Lower lobe of right lung (tissue), 2 donors: Measurements from ENCODE around the gene PIERCE2. TPM values are rescaled to one million over a fixed set of nuclear protein-coding genes. Genes with fewer than 3 reads are reported as not detected.
"Not testable (repeated sequence)": the region's sequence is repeated elsewhere in the genome, so short reads cannot be mapped to it uniquely, and the experiment has no call there.

Experiments used
- ATAC-seq, 2 donors: fragments of 200-7000 bp; cut with Tn5 transposase; one replicate each; pipeline ENCODE4 v1.9.1; 2020 to 2022; ENCODE audit warnings: mild to moderate bottlenecking in 2 of 2, moderate library complexity in 2 of 2
- DNase-seq: peaks from one replicate; pipeline ENCODE4 v3.0.0-alpha.2; 2020
- H3K27ac ChIP-seq: fragments of 200-600 bp; one replicate; pipeline ENCODE4 v1.8.0; 2022
- H3K27me3 ChIP-seq: fragments of 200-600 bp; one replicate; pipeline ENCODE4 v1.8.0; 2022; ENCODE audit warnings: low read depth
- H3K36me3 ChIP-seq: fragments of 200-600 bp; one replicate; pipeline ENCODE4 v1.8.0; 2022; ENCODE audit warnings: mild to moderate bottlenecking
- H3K4me1 ChIP-seq: fragments of 200-600 bp; one replicate; pipeline ENCODE4 v1.8.0; 2022
- H3K4me3 ChIP-seq: fragments of 200-600 bp; one replicate; pipeline ENCODE4 v1.8.0; 2022; ENCODE audit warnings: mild to moderate bottlenecking
- H3K9me3 ChIP-seq: fragments of 200-600 bp; one replicate; pipeline ENCODE4 v1.8.0; 2022
- intact Hi-C: fragments of 100-400 bp; cut with DNase I; formaldehyde crosslinking; loops from one replicate; pipeline ENCODE4 v1.11.0; 2022
- total RNA-seq: library from RNA; stranded (reverse); fragmentation: NEBNext Ultra II Directional; extraction: Animal tissue kit (Norgen Biotek cat#: 25700); gene quantifications from one replicate; pipeline ENCODE4 v1.2.1, GENCODE V29; 2021
- TF ChIP-seq, protein P1 (sequence below): fragments of 200-600 bp; IDR thresholded peaks from one replicate; pipeline ENCODE4 v1.8.0; 2022; ENCODE audit warnings: antibody characterized with exemption, mild to moderate bottlenecking
- donor health status: DM: no; HTN: yes; CAD: no; lungs with severe emphysema.

Gene PIERCE2
- total RNA-seq, 1 donor from 2014 or later: 2.7 TPM

DNA sequence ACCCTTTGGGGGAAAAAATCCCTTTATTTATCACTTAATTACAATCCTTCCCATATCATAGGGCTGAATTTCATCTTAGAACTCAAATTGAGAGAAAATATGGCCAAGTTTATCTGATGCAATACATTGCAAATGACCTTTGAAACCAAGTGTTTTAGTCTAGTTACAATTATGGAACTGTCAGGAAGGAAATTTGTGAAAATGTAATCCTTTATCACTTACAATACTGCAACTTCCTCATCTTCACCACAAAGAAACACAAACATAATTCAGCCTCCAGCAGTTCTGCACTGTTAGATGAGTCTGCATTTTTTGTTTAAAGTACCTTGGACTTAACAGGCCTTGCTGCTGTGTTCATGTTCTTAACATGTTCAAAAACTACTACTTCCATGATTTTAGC, 4.8 kb upstream of the PIERCE2 start:
- Histone ChIP-seq H3K4me1 (peaks cover 60% of the 10 kb centered on the region), H3K36me3 (no peaks in the 10 kb centered on the region), H3K27me3 (no peaks in the 10 kb centered on the region), H3K27ac (peak overlapping the region; percentile 9), H3K9me3 (no peaks in the 10 kb centered on the region), H3K4me3 (no peak overlapping the region)
- ATAC-seq (no peak), DNase-seq (no peak)
- intact Hi-C loops: no loop called here
- TF ChIP-seq, protein P1, sequence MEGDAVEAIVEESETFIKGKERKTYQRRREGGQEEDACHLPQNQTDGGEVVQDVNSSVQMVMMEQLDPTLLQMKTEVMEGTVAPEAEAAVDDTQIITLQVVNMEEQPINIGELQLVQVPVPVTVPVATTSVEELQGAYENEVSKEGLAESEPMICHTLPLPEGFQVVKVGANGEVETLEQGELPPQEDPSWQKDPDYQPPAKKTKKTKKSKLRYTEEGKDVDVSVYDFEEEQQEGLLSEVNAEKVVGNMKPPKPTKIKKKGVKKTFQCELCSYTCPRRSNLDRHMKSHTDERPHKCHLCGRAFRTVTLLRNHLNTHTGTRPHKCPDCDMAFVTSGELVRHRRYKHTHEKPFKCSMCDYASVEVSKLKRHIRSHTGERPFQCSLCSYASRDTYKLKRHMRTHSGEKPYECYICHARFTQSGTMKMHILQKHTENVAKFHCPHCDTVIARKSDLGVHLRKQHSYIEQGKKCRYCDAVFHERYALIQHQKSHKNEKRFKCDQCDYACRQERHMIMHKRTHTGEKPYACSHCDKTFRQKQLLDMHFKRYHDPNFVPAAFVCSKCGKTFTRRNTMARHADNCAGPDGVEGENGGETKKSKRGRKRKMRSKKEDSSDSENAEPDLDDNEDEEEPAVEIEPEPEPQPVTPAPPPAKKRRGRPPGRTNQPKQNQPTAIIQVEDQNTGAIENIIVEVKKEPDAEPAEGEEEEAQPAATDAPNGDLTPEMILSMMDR: no peak

DNA sequence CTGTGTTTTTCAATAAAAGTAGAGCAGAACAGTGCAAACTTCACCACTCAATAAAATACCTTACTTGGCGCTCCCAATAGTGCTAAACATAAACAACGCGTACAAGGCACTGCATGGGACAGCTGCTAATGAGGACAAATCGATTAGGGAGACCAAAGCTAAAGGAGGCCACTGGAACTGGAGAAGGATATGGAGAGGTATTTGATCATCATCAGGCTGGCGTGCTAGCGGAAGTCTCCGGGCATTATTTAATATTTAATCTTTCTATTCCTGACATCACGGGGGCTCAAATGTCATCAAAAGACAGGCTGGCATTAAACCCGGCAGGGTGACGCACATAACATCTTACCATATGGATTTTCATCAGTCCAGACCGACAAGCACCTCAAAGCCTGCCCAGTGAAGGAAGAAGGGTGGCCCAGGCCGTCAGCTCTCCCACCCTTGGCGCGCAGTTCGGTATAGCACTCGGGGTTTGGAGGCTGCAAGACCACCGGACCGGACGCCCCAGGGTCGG, 740 bp upstream of the PIERCE2 start:
- TF ChIP-seq, protein P1: no peak
- Histone ChIP-seq H3K9me3 (no peaks in the 10 kb centered on the region), H3K36me3 (no peaks in the 10 kb centered on the region), H3K4me3 (peak overlapping the region; percentile 83), H3K27me3 (no peaks in the 10 kb centered on the region), H3K4me1 (peaks cover 53% of the 10 kb centered on the region), H3K27ac (peak overlapping the region; percentile 95)
- intact Hi-C loops: no loop called here
- ATAC-seq (peak; percentile 3 to 6), DNase-seq (no peak)

DNA sequence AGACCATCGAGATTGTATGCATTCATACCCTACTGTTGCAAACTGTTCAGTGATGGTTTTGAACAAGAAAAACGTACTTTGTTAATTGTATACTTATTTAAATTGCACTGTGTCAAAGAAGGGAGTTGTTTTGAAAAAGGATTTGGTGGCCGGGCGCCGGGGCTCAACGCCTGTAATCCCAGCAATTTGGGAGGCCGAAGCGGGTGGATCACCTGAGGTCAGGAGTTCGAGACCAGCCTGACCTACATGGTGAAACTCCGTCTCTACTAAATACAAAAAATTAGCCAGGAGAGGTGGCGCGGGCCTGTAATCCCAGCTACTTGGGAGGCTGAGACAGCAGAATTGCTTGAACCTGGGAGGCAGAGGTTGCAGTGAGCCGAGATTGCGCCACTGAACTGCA, 681 bp downstream of the PIERCE2 start:
- H3K36me3 ChIP-seq, ATAC-seq, H3K9me3 ChIP-seq, DNase-seq, H3K27me3 ChIP-seq, intact Hi-C loops: not testable (repeated sequence)
- Histone ChIP-seq H3K4me1 (peaks cover 39% of the 10 kb centered on the region), H3K4me3 (peak overlapping the region; percentile 83), H3K27ac (peak overlapping the region; percentile 95)

DNA sequence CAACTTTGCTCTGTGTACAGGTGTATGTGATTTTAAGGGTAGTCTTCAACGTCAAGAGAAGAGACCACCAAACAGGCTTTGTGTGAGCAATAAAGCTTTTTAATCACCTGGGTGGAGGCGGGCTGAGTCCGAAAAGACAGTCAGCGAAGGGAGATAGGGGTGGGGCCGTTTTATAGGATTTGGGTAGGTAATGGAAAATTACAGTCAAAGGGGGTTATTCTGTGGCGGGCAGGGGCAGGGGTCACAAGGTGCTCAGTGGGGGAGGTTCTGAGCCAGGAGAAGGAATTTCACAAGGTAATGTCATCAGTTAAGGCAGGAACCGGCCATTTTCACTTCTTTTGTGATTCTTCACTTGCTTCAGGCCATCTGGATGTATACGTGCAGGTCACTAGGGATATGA, 9.4 kb downstream of the PIERCE2 start:
- H3K4me3 ChIP-seq, H3K9me3 ChIP-seq, H3K4me1 ChIP-seq, DNase-seq, H3K27me3 ChIP-seq, ATAC-seq, H3K27ac ChIP-seq, H3K36me3 ChIP-seq, intact Hi-C loops: not testable (repeated sequence)

DNA sequence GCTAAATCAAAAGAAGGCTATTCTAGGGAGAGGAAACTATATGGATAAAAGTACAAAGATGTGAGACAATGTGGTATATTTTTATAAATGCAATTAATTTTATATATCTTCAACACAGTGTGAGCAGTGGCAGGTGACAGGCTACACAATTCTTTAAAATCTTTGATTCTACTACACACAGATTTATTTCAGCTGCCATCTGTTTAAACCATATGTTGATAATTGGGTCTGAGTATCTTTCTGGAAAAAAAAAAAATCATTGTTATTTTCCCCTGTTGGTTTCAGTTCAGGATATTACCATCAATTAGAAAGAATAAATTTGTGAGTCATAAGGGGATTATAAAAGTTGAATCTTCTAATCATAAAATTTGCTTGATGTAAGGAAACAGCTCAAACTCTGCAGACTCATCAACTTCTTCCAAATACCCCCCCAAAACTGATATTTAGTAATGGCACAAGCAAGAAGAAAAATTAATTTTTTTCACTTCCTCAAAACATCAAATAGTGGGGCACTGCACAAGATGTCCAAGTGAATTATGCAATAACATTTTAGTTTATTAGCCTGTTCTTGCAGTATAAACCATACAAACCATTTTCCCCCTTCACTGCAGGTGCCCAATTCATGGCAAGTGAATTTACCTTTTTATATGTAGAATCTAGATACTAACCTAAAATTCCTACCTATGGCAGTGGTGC, 12.0 kb downstream of the PIERCE2 start:
- Histone ChIP-seq H3K9me3 (no peaks in the 10 kb centered on the region), H3K27ac (no peak overlapping the region), H3K4me1 (no peaks in the 10 kb centered on the region), H3K4me3 (no peak overlapping the region), H3K27me3 (no peaks in the 10 kb centered on the region), H3K36me3 (no peaks in the 10 kb centered on the region)
- DNase-seq (no peak), ATAC-seq (no peak)
- TF ChIP-seq, protein P1: no peak
- intact Hi-C loops: no loop called here

DNA sequence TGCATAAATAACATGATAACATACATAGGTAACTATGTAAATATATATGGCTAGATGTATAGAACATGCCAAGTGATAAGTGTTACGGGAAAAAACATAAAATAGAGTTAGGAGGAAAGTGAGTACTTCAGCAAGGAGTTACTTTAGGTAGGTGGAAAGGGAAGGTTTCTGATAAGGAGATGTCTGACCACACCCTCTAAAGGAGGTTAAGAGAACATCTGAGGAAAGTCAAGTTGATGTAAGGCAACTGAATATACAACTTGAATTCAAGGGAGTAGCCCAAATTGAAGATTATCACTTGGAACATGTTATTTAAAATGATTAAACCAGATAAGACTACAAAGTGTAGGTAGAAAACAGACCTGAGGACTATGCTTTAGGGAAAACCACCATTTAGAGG, 13.8 kb downstream of the PIERCE2 start:
- intact Hi-C loops: no loop called here
- no peaks in the 10 kb centered on the region for H3K36me3 ChIP-seq
- TF ChIP-seq, protein P1: no peak
- DNase-seq (no peak), ATAC-seq (no peak)
- H3K27ac ChIP-seq: no peak overlapping the region
- H3K9me3 ChIP-seq: no peaks in the 10 kb centered on the region
- no peak overlapping the region for H3K4me3 ChIP-seq
- no peaks in the 10 kb centered on the region for H3K4me1 ChIP-seq
- no peaks in the 10 kb centered on the region for H3K27me3 ChIP-seq
